ENCODE results near the gene MYO5B. TPM values are rescaled to one million over a fixed set of nuclear protein-coding genes. Genes with fewer than 3 reads are reported as not detected.

Gene MYO5B
- total and polyA plus RNA-seq, 2 donors (not counting 1 experiment from before 2014, with no cell fraction given), result 0.30 to 1.7 TPM

DNA sequence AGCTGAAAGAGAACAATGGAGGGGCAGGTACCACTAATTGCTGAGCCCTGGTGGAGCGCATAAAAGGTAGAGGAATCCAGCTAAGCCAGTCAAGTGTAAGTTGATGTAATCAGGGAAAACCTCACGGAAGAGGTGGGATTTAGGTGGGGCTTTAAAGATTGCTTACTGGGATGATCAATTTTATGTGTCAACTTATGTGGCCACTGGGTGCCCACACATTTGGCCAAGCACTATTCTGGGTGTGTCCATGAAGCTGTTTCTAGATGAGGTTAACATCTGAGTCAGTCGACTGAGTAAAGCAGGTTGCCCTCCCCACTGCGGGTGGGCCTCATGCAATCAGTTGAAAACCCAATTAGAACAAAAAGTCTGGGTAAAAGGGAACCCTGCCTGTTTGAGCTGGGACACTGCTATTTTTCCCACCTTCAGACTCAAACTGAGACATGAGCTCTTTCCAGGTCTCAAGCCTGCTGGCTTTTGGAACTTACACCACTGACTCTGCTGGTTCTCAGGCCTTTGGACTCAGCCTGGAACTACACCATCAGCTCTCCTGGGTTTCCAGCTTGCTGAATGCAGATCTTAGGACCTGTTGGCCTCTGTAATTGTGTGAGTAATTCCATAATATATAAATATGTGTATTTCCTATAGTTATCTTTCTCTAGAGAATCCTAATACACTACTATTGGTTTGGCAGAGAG is 67.3 kb downstream of the MYO5B start:
- DNase-seq (no peak), ATAC-seq (ENCODE audit: low read depth) (no peak)
- no peak for TF ChIP-seq EZH2 (IDR thresholded peaks at IDR 0.05; ENCODE audit: borderline replicate concordance, insufficient read depth, low read depth, low read length, poor library complexity, severe bottlenecking)
- TF ChIP-seq, protein P1, sequence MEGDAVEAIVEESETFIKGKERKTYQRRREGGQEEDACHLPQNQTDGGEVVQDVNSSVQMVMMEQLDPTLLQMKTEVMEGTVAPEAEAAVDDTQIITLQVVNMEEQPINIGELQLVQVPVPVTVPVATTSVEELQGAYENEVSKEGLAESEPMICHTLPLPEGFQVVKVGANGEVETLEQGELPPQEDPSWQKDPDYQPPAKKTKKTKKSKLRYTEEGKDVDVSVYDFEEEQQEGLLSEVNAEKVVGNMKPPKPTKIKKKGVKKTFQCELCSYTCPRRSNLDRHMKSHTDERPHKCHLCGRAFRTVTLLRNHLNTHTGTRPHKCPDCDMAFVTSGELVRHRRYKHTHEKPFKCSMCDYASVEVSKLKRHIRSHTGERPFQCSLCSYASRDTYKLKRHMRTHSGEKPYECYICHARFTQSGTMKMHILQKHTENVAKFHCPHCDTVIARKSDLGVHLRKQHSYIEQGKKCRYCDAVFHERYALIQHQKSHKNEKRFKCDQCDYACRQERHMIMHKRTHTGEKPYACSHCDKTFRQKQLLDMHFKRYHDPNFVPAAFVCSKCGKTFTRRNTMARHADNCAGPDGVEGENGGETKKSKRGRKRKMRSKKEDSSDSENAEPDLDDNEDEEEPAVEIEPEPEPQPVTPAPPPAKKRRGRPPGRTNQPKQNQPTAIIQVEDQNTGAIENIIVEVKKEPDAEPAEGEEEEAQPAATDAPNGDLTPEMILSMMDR (IDR thresholded peaks at IDR 0.05), result no peak
- no peaks in the 10 kb centered on the region for H3K9me3 ChIP-seq (ENCODE audit: control extremely low read depth in 1 of 3, control insufficient read depth in 2 of 3, insufficient read depth in 1 of 3, low read length in 2 of 3)
- no peak overlapping the region for H3K9ac ChIP-seq (ENCODE audit: low read length)
- ChIA-PET CTCF (no interaction called here), POLR2A (no interaction called here)
- H3K4me3 Mint-ChIP-seq, result no peak overlapping the region
- no peaks in the 10 kb centered on the region for H3K79me2 ChIP-seq (ENCODE audit: control insufficient read depth, insufficient read depth, low read length)
- no peak overlapping the region for H3K4me2 ChIP-seq (replicated peaks; ENCODE audit: low read depth, low read length, poor library complexity, severe bottlenecking)
- no peaks in the 10 kb centered on the region for H3K9me3 Mint-ChIP-seq (ENCODE audit: insufficient read depth)
- H3K4me1 Mint-ChIP-seq, result no peaks in the 10 kb centered on the region
- 98% methylated on average over 4 of the region's 4 CpGs for WGBS (ENCODE audit: insufficient coverage)
- H3K27ac ChIP-seq (ENCODE audit: low read length in 2 of 2), result no peak overlapping the region
- H3K36me3 ChIP-seq (replicated peaks in 1 of 2; ENCODE audit: control extremely low read depth in 1 of 2, control insufficient read depth in 1 of 2, extremely low read depth in 1 of 2, insufficient read depth in 2 of 2, low read length in 1 of 2), result no peaks in the 10 kb centered on the region
- H2AFZ ChIP-seq (ENCODE audit: insufficient read depth, low read depth, low read length, poor library complexity, severe bottlenecking), result no peak overlapping the region
- no peaks in the 10 kb centered on the region for H4K20me1 ChIP-seq (ENCODE audit: control insufficient read depth, insufficient read depth, low read length, poor library complexity, severe bottlenecking)
- no peaks in the 10 kb centered on the region for H3K4me1 ChIP-seq (ENCODE audit: control insufficient read depth in 2 of 2, insufficient read depth in 2 of 2, low read length in 2 of 2)
- peaks cover 0 to 4% (median 2%) of the 10 kb centered on the region in 4 experiments for H3K27me3 ChIP-seq (replicated peaks in 1 of 4; ENCODE audit: control extremely low read depth in 1 of 4, control insufficient read depth in 3 of 4, insufficient read depth in 4 of 4, low read length in 3 of 4)
- H3K27me3 Mint-ChIP-seq, result peaks cover 53% of the 10 kb centered on the region
- H3K27ac Mint-ChIP-seq, result no peak overlapping the region
- intact Hi-C loops (cut with micrococcal nuclease), result no loop called here
- no peak overlapping the region for H3K4me3 ChIP-seq (ENCODE audit: control extremely low read depth in 1 of 5, extremely low read depth in 1 of 5, insufficient read depth in 1 of 5, low read depth in 2 of 5, low read length in 4 of 5)

DNA sequence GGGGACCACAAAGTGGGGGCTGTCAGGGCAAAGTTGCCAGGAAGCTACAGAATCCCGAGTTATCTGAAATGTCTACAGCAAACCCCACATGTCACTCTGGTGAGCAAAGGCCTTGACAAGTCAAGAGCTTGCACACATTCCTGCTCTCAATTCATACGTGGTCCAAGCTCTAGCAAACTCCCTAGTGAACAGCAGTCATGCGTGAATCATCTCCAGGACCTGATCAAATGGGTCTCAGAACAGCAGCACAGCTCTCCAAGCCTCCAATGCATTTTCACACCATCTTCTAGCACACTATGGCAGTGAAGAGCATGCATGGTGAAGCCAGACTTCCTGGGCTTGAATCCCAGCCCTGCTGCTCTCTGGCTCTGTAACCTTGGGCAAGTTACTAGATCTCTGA is 68.5 kb downstream of the MYO5B start:
- Histone ChIP-seq H3K27me3 (replicated peaks in 1 of 4; ENCODE audit: control extremely low read depth in 1 of 4, control insufficient read depth in 3 of 4, insufficient read depth in 4 of 4, low read length in 3 of 4) (peaks cover 0 to 6% (median 2%) of the 10 kb centered on the region in 4 experiments), H3K27ac (ENCODE audit: low read length in 2 of 2) (no peak overlapping the region), H3K4me1 (ENCODE audit: control insufficient read depth in 2 of 2, insufficient read depth in 2 of 2, low read length in 2 of 2) (no peaks in the 10 kb centered on the region), H3K36me3 (replicated peaks in 1 of 2; ENCODE audit: control extremely low read depth in 1 of 2, control insufficient read depth in 1 of 2, extremely low read depth in 1 of 2, insufficient read depth in 2 of 2, low read length in 1 of 2) (no peaks in the 10 kb centered on the region), H3K79me2 (ENCODE audit: control insufficient read depth, insufficient read depth, low read length) (no peaks in the 10 kb centered on the region), H3K9me3 (ENCODE audit: control extremely low read depth in 1 of 3, control insufficient read depth in 2 of 3, insufficient read depth in 1 of 3, low read length in 2 of 3) (no peaks in the 10 kb centered on the region), H3K9ac (ENCODE audit: low read length) (no peak overlapping the region), H2AFZ (ENCODE audit: insufficient read depth, low read depth, low read length, poor library complexity, severe bottlenecking) (no peak overlapping the region), H3K4me3 (ENCODE audit: control extremely low read depth in 1 of 5, extremely low read depth in 1 of 5, insufficient read depth in 1 of 5, low read depth in 2 of 5, low read length in 4 of 5) (no peak overlapping the region), H3K4me2 (replicated peaks; ENCODE audit: low read depth, low read length, poor library complexity, severe bottlenecking) (no peak overlapping the region), H4K20me1 (ENCODE audit: control insufficient read depth, insufficient read depth, low read length, poor library complexity, severe bottlenecking) (no peaks in the 10 kb centered on the region)
- ChIA-PET CTCF (no interaction called here), POLR2A (no interaction called here)
- Mint-ChIP-seq H3K27ac (no peak overlapping the region), H3K4me3 (no peak overlapping the region), H3K27me3 (peaks cover 47% of the 10 kb centered on the region), H3K9me3 (ENCODE audit: insufficient read depth) (no peaks in the 10 kb centered on the region), H3K4me1 (no peaks in the 10 kb centered on the region)
- TF ChIP-seq, protein P1 (IDR thresholded peaks at IDR 0.05), result no peak
- no peak for TF ChIP-seq EZH2 (IDR thresholded peaks at IDR 0.05; ENCODE audit: borderline replicate concordance, insufficient read depth, low read depth, low read length, poor library complexity, severe bottlenecking)
- WGBS (ENCODE audit: insufficient coverage), result 79% methylated on average over 3 of the region's 3 CpGs
- intact Hi-C loops (cut with micrococcal nuclease), result no loop called here
- ATAC-seq (ENCODE audit: low read depth) (no peak), DNase-seq (no peak)

All from B cell (primary cell).